Stimulated activated CD8-positive, alpha-beta memory T cell treated with anti-CD3 and anti-CD28 coated beads, Interleukin-15, amount 100 ng/mL, for 1 hour (primary cell): ENCODE results near the gene SYP.

Source experiments
- DNase-seq: peaks from one replicate; pipeline ENCODE4 v3.0.0-alpha.2; 2020; ENCODE audit warnings: low read depth

Gene SYP

GRCh38 chrX:49220100-49220499, 20.1 kb upstream of the SYP start:
- no peak for DNase-seq

DNA sequence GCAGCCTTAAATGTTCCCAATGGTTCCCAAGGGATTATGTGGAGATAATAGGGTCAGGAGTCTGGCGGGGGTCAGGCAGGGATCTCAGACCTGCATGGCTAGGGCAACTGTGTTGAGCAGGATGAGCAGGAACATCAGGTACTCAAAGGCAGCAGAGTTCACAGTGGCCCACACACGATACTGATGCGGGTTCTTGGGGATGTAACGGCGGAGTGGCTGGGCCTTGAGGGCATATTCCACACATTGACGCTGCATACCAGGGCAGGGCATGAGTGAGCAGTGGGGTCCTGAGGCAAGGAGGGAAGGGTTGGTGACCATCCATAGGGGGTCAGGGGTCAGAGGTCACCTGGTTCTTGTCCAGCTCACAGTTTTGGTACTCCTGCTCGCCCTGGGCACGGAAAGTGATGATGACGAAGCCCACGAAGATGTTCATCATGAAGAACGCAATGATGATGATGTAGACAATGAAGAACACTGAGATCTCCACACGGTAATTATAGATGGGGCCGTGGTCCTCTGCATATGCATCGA, 15.1 kb upstream of the SYP start:
- DNase-seq, result no peak

GRCh38 chrX:49214416-49214815, 14.4 kb upstream of the SYP start:
- DNase-seq, result no peak

- no peak for DNase-seq
Observed at GRCh38 chrX:49212861-49213260, 12.9 kb upstream of the SYP start.

DNA sequence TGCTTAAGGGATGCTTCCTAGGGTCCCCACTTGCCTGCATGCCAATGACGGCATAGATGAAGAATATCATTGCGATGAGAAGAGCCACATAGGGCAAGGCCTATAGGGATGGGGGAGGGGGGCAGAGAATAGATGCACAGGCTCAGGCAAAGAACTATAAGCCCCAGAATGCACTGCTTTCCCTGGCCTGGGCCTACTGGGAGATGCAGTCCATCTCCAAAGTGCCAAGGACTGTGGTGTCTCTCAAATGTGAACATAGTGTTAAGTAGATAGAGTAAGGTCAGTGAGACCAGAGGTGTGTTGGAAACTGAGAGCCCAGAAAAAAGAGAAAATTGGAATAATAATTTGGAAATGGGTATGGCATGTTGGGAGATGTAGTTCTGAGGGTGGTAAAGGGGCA, 12.2 kb upstream of the SYP start:
- DNase-seq, result no peak

- DNase-seq, result no peak
Observed at GRCh38 chrX:49211074-49211473, 11.1 kb upstream of the SYP start.

- DNase-seq, result no peak
Observed at GRCh38 chrX:49210406-49210805, 10.4 kb upstream of the SYP start.

DNA sequence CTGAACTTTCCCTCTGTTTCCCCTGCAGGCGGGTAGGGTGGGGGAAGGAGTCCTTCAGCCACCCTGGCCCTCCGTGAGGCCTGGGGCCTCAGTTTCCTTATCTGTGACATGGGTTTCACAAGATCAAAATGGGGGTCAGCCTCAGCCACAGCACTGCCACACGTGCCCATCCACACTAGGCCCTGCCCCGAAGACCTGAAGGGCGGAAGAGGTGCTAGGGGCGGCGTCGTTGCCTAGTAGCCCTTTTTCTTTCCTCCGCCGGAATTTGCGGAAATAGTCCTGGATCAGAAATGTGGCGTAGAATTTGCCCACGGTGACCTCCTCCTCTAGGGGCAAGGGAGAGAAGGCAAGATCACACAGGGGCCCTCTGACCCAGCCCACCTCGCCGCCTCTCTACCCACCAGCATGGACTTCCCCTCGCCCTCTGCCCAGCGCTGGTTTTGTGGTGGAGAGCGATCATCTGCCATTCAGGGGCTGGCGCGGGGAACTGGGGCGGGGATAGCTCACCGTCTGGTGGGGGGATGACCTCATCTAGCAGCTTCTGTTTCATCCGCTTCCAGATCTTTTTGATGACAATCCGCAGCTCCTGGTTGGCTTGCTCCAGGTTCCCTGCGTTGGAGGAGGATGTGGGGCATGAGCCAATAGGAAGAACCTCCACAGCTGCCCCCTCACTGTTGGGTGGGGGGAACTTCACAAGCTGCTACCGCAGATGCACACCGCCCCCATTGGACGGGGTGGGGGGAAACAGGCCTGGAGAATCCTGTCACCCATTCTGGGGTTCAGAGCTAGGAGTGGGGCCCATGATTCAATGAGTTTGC, 9.7 kb upstream of the SYP start:
- no peak for DNase-seq

DNA sequence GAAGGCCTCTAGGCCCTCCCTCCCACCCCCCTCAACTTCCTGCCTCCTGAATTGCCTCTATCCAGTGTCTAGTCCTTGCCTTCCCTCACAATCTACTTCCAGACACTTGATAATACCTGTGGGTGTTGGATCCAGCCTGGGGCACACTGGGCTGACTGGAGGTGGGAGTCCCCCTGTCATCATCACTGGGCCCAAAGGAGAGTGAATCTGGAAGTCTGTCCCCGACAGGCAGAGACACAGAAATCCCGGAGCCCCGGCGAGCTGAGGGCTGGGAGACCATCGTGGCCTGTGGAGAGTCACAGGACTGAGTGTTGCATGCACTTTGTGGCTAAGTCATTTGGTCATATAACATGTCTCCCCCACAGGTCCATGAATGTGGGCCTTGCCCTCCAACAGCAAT, 8.4 kb upstream of the SYP start:
- no peak for DNase-seq

- DNase-seq, result no peak
Observed at GRCh38 chrX:49206543-49206942, 6.5 kb upstream of the SYP start.

GRCh38 chrX:49205443-49205842, 5.5 kb upstream of the SYP start:
- DNase-seq, result no peak

DNA sequence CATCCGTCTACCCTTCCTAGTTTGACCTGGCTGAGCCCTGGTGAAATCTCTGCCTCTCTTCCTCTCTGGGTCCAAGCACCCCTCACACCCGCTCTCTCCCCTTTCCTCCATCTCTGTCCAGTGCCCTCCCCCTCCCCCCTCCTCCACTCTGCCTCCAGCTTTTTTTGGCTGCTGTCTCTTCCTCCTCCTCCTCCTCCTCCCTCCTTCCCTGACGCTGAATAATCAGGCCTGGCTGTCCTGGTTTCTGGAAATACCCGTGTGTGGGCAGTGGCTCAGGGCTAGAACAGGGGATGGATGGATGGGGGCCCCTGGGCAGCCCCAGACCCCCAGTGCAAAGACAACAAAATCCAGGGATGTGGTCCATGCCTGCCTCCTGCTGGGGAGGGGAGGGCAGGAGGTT, 4.7 kb upstream of the SYP start:
- DNase-seq, result no peak

GRCh38 chrX:49204017-49204416, 4.0 kb upstream of the SYP start:
- DNase-seq, result no peak

DNA sequence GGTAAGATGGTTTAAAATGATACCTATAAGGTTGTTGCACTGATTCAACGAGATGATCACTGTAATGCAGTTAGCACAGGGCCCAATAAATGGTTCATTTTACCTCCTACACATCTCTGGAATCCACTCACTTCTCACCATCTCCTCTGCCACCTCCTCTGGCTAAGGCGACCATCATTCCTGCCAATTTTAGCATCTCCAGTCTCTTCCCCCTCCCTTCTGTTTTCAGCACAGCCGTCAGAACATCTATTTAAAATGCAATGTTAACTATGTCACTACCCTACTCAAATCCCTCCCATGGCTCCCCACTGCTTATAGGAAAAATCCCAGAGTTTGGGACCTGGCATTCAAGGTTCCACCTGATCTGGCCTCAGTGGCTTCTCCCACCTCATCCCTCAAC, 3.5 kb upstream of the SYP start:
- DNase-seq, result no peak

GRCh38 chrX:49202022-49202421, 2.0 kb upstream of the SYP start:
- no peak for DNase-seq

- DNase-seq, result no peak
Observed at GRCh38 chrX:49199315-49199595, 738 bp downstream of the SYP start.

- DNase-seq, result no peak
Observed at GRCh38 chrX:49198540-49199314, 1.3 kb downstream of the SYP start.

- no peak for DNase-seq
Observed at GRCh38 chrX:49197543-49198087, 2.4 kb downstream of the SYP start.

DNA sequence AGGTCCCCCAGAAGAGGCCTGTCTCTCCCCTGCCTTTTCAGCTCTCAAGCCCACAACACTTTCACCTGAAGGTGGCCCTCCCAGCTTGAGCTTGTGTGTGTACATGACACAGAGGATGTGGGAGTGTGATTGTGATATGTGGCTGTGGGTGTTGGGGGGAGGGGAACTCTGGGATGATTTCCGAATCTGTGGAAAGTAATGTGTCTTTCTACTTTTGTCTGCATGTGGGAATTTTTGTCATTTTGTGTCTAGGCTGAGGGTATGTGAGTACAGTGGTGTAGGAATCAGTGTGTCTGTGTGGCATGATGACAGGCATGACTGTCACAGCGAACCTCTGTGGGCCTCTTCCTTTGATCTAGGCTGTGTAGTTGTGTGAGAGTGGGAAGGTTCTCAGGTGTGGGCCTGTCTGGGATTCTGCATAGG, 6.4 kb downstream of the SYP start:
- no peak for DNase-seq

DNA sequence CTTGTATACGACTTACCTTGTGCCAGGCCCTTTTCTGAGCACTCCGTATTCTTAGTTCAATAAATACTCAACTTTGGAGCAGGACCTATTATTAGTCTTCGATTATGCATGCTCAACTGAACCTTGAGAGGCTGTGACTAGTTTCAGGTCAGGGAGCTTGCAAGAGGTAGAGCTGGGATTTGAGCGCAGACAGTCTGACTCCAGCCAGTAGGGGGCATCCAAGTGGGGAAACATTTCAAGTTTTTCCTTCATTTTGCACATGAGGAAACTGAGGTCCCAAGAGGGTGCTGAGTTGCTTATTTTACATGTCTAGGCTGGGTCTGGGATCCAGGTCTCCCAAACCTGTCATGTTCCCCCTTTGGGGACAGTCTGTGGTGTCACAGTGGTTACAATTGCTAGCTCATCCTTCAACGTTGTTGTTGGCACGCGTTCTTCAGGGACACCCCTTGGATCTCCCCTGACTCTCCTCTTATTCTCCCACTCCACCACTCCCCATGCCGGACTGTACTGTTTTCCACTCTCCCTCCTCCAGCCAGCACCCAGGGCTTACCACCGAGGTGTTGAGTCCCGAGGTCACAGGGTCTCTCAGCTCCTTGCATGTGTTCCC, 7.2 kb downstream of the SYP start:
- DNase-seq, result no peak

DNA sequence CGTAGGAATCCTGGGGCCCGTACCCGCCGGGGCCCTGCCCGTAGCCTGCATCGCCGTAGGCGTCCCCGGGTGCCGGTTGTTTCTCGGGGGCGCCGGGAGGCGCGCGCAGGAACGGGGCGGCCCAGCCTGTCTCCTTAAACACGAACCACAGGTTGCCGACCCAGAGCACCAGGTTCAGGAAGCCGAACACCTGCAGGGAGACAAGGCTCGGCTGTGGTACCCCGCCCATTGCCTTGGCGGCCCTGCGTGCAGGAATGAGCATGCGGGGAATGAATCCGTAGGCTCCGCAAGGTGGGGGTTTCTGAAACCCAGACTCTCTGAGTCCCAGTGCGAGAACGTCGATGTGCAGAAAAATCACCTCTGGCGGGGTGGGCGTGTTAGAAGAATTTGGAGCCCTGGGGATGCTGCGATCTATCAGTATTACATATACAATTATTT, 8.4 kb downstream of the SYP start:
- no peak for DNase-seq

DNA sequence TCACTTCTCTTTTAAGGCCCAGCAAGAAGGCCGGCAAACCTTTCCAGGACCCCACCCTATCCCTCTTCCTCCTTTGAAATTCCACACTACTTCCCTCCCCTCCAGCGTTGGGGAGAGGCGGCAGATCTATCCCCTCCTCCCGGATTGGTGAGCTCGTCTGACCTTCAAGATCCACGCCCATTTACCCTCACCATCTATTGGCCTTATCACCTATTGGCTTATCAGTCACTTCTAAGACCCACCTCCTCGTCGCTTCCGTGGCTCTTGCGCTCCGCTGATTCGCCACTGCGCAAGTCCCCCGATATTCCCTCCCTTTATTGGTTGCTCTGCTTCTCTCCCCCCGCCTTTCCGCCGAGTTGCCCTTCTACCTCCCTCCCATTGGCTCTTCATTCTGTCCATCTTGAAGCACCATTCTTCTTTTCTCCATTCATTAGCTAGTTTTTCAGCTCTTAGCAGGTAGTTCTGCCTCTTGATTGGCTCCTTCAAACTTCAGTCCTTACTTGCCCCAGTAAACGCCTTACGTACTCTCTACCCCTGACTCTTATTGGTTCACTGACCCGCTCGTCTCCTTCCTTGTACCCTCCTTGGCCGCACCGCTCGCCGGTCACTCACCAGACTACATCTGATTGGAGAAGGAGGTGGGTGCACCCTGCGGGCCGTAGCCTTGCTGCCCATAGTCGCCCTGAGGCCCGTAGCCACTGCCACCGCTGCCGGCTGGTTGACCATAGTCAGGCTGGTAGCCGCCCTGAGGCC, 9.0 kb downstream of the SYP start:
- peak; percentile 41 for DNase-seq
